Astrocyte (in vitro differentiated cells and primary cell): Measurements from ENCODE around the gene RPL28. TPM values are rescaled to one million over a fixed set of nuclear protein-coding genes. Genes with fewer than 3 reads are reported as not detected.

Source experiments
- DNase-seq: peaks from one replicate; pipeline ENCODE4 v3.0.0-alpha.2; 2010; ENCODE audit warnings: low read depth
- FAIRE-seq: peaks from 2 replicates; lab custom pipeline; 2011; peaks lifted over from hg19 to GRCh38; lab: Jason Lieb, UNC
- H2AFZ ChIP-seq: 2 replicates; pipeline ENCODE4 v1.6.0; 2012; ENCODE audit warnings: low read depth, low read length, inconsistent platforms
- H3K27ac ChIP-seq: 2 replicates; pipeline ENCODE4 v1.5.1; 2011; ENCODE audit warnings: low read depth, low read length, inconsistent platforms
- H3K27me3 ChIP-seq: 2 replicates; pipeline ENCODE4 v1.6.0; 2011; ENCODE audit warnings: low read length, inconsistent platforms; ENCODE audit not compliant: insufficient read depth
- H3K36me3 ChIP-seq: 2 replicates; pipeline ENCODE4 v1.5.1; 2011; ENCODE audit warnings: low read length, inconsistent platforms; ENCODE audit not compliant: insufficient read depth
- H3K4me1 ChIP-seq: 2 replicates; pipeline ENCODE4 v1.5.1; 2011; ENCODE audit warnings: low read length, inconsistent platforms; ENCODE audit not compliant: insufficient read depth
- H3K4me2 ChIP-seq: 2 replicates; pipeline ENCODE4 v1.6.0; 2012; ENCODE audit warnings: low read length, inconsistent platforms
- H3K4me3 ChIP-seq: 2 replicates; pipeline ENCODE4 v1.5.1; 2011; ENCODE audit warnings: low read depth, mild to moderate bottlenecking, low read length, inconsistent platforms; ENCODE audit not compliant: insufficient read depth
- H3K79me2 ChIP-seq: 2 replicates; pipeline ENCODE4 v1.6.0; 2012; ENCODE audit warnings: mild to moderate bottlenecking, low read length, inconsistent platforms; ENCODE audit not compliant: insufficient read depth
- H3K9ac ChIP-seq: 2 replicates; pipeline ENCODE4 v1.6.0; 2012; ENCODE audit warnings: mild to moderate bottlenecking, low read length, inconsistent platforms
- H3K9me3 ChIP-seq: 2 replicates; pipeline ENCODE4 v1.5.1; 2012; ENCODE audit warnings: low read depth, mild to moderate bottlenecking, low read length, inconsistent platforms; ENCODE audit not compliant: insufficient read depth
- H4K20me1 ChIP-seq: 2 replicates; pipeline ENCODE4 v1.6.0; 2012; ENCODE audit warnings: low read length, inconsistent platforms; ENCODE audit not compliant: insufficient read depth
- H3K27ac Mint-ChIP-seq: one replicate; pipeline ENCODE4 v1.8.0; 2021; ENCODE audit warnings: mild to moderate bottlenecking, mixed read lengths; ENCODE audit not compliant: unreplicated experiment
- H3K27me3 Mint-ChIP-seq: one replicate; pipeline ENCODE4 v1.8.0; 2021; ENCODE audit warnings: low read depth, mixed read lengths; ENCODE audit not compliant: unreplicated experiment
- H3K36me3 Mint-ChIP-seq: one replicate; pipeline ENCODE4 v1.8.0; 2021; ENCODE audit warnings: low read depth, mixed read lengths; ENCODE audit not compliant: unreplicated experiment
- H3K4me1 Mint-ChIP-seq: one replicate; pipeline ENCODE4 v1.8.0; 2021; ENCODE audit warnings: low read depth, mixed read lengths; ENCODE audit not compliant: unreplicated experiment
- H3K4me3 Mint-ChIP-seq: one replicate; pipeline ENCODE4 v1.8.0; 2021; ENCODE audit warnings: mild to moderate bottlenecking, moderate library complexity, mixed read lengths; ENCODE audit not compliant: unreplicated experiment
- H3K9me3 Mint-ChIP-seq: one replicate; pipeline ENCODE4 v1.8.0; 2021; ENCODE audit warnings: mild to moderate bottlenecking, mixed read lengths; ENCODE audit not compliant: unreplicated experiment
- EZH2 ChIP-seq: IDR thresholded peaks from 2 replicates; pipeline ENCODE4 v1.6.1; 2012; ENCODE audit warnings: mild to moderate bottlenecking, low read length, inconsistent platforms; ENCODE audit not compliant: insufficient read depth
- total RNA-seq: library from RNA; stranded (reverse); gene quantifications from 2 replicates; pipeline ENCODE4 v1.2.1, GENCODE V29; 2021
- TF ChIP-seq, protein P1 (sequence below): IDR thresholded peaks from 2 replicates; pipeline ENCODE4 v1.5.1; 2011; ENCODE audit warnings: low read depth, mild to moderate bottlenecking, inconsistent platforms, low read length, moderate library complexity; ENCODE audit not compliant: insufficient read depth

Gene RPL28
- total RNA-seq, 1 donor from 2014 or later, result 2,072 TPM

DNA sequence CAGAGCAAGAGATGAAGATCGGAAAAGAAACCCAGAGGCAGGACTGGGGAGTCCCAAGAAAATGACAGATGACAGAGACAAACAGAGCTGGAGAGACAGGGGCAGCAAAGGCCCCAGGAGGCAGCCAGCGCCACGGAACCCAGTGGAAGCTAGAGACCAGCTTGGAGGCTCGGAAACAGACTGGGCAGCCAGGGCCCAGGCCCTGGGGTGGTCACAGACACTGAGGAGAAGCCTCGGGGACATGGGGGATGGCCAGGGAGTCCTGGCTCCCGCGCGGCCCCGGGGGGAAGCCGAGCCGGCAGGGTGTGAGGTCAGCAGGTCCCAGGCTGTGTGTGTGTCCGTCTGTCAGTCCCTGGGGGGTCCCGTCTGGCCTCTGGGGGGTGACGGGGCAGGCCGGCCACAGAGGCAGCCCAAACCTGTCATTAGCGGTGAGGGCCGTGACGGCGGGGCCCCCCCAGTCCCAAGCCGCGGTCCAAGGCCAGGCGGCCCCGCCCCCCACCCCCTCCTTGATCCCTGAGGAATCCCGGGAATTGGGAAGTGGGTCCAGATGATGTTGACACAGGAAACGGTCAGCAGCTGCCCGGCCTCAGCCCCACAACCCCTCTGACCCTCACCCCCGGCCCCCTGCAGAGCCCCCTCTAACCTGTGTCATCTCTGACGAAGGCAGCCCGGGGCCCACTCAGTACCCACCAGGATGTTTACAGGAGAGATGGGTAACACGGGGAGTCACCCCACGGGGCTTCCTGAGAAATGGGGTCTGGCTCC is 11.6 kb upstream of the RPL28 start:
- Histone ChIP-seq H3K27me3 (no peaks in the 10 kb centered on the region), H3K9ac (peak overlapping the region; percentile 73), H3K79me2 (peaks cover 8% of the 10 kb centered on the region), H3K9me3 (no peaks in the 10 kb centered on the region), H2AFZ (peak overlapping the region; percentile 73), H4K20me1 (no peaks in the 10 kb centered on the region), H3K4me1 (peaks cover 49% of the 10 kb centered on the region), H3K27ac (peak overlapping the region; percentile 82), H3K4me2 (peak overlapping the region; percentile 70), H3K36me3 (no peaks in the 10 kb centered on the region), H3K4me3 (peak overlapping the region; percentile 10)
- H3K27me3 Mint-ChIP-seq, result no peaks in the 10 kb centered on the region
- peaks cover 26% of the 10 kb centered on the region for H3K4me1 Mint-ChIP-seq
- H3K27ac Mint-ChIP-seq, result peak overlapping the region; percentile 93
- DNase-seq (no peak), FAIRE-seq (no peak)
- no peaks in the 10 kb centered on the region for H3K9me3 Mint-ChIP-seq
- H3K4me3 Mint-ChIP-seq, result peak overlapping the region; percentile 64
- H3K36me3 Mint-ChIP-seq, result no peaks in the 10 kb centered on the region
- TF ChIP-seq, protein P1, sequence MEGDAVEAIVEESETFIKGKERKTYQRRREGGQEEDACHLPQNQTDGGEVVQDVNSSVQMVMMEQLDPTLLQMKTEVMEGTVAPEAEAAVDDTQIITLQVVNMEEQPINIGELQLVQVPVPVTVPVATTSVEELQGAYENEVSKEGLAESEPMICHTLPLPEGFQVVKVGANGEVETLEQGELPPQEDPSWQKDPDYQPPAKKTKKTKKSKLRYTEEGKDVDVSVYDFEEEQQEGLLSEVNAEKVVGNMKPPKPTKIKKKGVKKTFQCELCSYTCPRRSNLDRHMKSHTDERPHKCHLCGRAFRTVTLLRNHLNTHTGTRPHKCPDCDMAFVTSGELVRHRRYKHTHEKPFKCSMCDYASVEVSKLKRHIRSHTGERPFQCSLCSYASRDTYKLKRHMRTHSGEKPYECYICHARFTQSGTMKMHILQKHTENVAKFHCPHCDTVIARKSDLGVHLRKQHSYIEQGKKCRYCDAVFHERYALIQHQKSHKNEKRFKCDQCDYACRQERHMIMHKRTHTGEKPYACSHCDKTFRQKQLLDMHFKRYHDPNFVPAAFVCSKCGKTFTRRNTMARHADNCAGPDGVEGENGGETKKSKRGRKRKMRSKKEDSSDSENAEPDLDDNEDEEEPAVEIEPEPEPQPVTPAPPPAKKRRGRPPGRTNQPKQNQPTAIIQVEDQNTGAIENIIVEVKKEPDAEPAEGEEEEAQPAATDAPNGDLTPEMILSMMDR, result no peak
- TF ChIP-seq EZH2, result no peak

DNA sequence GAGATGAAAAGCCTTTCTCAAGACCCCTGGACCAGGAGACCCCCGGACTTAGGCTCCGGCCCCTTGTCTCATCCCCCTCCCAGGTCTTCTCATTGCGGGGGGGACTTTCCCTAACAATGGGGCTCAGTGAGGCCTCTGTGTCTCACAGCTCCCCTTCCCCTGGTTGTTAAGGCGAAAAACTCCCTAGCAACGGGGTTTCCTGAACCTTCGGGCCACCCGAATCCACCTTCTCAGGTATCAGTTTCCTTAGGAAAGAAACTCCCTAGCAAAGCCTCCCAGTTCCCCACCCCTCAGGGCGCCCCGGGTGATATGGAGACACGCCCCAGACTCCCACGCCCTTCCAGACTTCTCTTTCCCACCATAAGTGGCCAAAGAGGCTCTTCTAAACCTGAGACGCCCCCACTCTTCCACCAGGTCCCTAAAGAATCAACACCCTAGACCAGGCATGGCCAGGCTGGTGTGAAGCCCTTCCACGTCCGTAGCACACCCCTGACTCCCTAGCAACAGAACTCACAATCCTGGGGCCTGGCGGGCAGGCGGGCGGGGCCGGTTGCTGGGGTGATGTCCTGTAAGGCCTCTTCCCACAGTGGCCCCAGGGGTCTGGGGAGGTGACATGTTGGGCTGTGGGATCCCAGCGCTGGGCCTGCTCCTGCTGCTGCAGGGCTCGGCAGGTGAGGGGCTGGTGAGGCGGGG is 9.3 kb upstream of the RPL28 start, which contains the start of gene TMEM190:
Gene TMEM190 (plus strand): TSS at position 586 of the 693 bp plus-strand sequence. CDS start 28 bp downstream, at position 614.
- Histone ChIP-seq H3K9ac (no peak within 1 kb of the TSS), H3K79me2 (no peaks in the 10 kb centered on the region), H2AFZ (no peak within 1 kb of the TSS), H3K4me1 (peaks cover 42% of the 10 kb centered on the region), H3K9me3 (no peaks in the 10 kb centered on the region), H3K27me3 (no peaks in the 10 kb centered on the region), H3K27ac (no peak within 1 kb of the TSS), H3K4me2 (no peak within 1 kb of the TSS), H3K4me3 (no peak within 1 kb of the TSS), H4K20me1 (no peaks in the 10 kb centered on the region), H3K36me3 (no peaks in the 10 kb centered on the region)
- H3K4me1 Mint-ChIP-seq, result peaks cover 21% of the 10 kb centered on the region
- no peak for DNase-seq
- peak within 1 kb of the TSS; percentile 50 for H3K4me3 Mint-ChIP-seq
- peaks cover 2% of the 10 kb centered on the region for H3K27me3 Mint-ChIP-seq
- H3K36me3 Mint-ChIP-seq, result peaks cover 3% of the 10 kb centered on the region
- no peak for FAIRE-seq
- no peaks in the 10 kb centered on the region for H3K9me3 Mint-ChIP-seq
- no peak for TF ChIP-seq EZH2
- TF ChIP-seq, protein P1, result no peak
- H3K27ac Mint-ChIP-seq, result peak within 1 kb of the TSS; percentile 85
